Activated CD8-positive, alpha-beta memory T cell treated with anti-CD3 and anti-CD28 coated beads, Interleukin-2, amount 50 U/mL, for 48 hours (primary cell): ENCODE results near the gene TNIP2.

Experiments
- DNase-seq: peaks from one replicate; pipeline ENCODE4 v3.0.0-alpha.2; 2020

Gene TNIP2

DNA sequence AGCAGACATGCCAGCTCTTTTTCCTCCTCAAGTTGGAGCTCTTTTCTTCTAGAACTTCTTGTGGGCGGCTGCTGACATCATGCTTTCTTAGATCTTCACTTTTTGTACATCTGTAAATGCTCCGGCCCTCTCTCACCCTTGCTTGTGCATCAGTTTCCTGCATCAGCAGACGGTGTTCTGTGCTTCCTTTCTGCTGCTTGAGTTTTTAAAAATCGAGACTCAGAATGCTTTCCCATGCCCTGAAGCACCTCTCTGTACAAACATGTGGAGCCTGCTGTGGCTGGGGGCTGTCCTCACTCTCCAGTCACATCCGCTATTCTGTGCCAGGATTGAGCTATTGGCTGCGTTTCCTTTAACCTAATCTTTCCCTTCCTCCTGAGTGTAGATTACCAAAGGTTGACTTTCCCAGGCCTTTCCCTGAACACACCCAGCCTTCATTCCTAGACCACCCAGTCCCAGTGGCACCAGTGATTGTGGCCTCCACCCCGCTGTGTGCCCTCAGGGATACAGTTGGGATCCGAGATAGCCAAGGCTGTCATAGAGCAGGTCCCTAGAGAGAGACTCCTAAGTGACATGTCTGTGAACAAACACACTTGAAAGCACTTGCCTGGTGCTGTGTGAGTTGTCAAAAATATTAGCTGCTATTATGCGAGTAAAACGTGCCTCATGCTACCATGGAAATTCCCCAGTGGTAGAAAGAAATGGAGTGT lies 41.9 kb downstream of the TNIP2 start:
- no peak for DNase-seq

DNA sequence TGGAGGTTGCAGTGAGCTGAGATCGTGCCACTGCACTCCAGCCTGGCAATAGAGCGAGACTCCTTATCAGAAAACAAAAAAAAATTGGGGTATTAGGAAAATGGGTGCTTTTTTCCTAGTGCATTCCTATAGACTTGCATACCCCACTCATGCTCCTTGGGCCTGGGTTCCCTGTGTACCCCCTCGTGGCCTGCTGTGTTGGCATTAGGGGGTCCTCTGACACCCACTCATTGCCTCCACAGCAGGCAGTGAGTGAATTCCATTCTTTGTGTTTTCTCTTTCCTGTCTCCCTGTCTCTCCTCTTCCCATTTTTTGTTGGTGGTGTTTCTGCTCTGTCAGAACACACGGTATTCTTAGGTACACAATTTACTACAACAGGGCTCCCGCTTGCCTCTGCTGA lies 42.8 kb downstream of the TNIP2 start:
- DNase-seq: no peak

GRCh38 chr4:2712261-2712842 lies 43.8 kb downstream of the TNIP2 start:
- no peak for DNase-seq

- no peak for DNase-seq
These were observed 53.4 kb downstream of the TNIP2 start for GRCh38 chr4:2702770-2703169.

DNA sequence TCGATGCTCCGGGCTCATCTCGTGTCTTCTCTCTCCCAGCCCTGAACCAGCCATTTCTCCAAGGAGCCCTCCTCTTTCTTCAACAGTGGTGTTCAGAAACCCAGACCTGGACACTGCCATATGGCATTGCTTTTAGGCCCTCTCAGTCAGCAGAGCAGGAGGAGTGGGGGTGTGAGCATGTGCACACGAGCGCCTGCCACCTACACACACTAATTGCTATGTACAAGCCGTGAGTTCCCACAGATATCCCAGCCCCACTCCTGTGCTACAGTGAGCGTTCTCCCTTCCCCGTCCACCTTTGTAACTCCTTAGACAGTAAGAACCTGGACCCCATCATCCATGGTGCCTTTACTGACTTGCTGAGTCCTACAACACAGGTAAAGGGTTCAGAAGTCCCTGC lies 53.8 kb downstream of the TNIP2 start:
- no peak for DNase-seq

DNA sequence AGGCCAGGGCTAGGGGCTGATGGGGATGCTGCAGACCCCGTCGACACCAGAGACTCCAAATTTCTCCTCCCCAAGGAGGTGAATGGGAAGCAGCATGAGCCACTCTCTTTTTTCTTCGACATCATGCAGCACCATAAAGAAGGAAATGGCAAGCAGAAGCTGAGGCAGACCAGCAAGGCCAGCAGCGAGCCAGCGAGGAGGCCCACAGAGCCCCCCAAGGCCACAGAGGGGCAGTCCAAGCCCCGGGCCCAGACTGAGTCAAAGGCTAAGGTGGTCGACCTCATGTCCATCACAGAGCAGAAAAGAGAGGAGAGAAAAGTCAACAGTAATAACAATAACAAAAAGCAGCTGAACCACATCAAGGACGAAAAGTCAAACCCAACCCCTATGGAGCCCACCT lies 56.1 kb downstream of the TNIP2 start:
- no peak for DNase-seq

DNA sequence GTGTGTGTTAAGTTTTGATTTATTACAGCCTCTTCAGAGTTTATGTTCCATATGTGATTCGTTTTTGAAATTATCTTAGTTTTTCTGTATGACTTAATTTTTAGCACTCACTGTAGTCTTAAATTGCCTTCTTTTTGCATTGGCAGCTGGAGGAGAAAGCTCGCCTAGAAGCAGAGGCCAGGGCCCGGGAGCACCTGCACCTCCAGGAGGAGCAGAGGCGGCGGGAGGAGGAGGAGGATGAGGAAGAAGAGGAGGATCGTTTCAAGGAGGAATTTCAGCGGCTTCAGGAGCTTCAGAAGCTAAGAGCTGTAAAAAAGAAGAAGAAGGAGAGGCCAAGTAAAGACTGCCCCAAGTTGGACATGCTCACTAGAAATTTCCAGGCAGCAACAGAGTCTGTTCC lies 56.6 kb downstream of the TNIP2 start:
- DNase-seq: no peak

DNA sequence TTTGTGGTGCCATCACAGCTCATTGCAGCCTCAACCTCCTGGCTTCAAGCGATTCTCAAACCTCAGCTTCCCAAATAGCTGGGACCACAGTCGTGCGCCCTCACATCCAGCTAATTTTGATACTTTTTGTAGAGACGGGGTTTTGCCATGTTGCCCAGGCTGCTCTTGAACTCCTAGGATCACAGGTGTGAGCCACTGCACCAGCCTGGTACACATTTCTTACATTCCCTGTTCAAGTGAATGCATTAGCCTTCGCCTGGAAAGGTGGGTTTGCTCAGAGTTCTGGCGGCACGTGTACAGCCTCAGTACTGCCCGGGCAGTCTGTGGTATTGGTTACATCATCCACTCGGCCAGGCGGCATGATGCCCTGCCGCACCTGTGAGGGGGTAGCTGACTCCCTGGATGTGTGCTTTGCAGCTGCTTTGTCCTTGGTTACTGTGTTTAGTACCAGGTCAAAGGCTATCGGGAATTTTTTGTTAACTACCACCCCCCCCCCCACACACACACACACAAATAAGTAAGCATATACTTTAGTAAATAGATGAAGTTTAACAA lies 57.1 kb downstream of the TNIP2 start:
- no peak for DNase-seq

DNA sequence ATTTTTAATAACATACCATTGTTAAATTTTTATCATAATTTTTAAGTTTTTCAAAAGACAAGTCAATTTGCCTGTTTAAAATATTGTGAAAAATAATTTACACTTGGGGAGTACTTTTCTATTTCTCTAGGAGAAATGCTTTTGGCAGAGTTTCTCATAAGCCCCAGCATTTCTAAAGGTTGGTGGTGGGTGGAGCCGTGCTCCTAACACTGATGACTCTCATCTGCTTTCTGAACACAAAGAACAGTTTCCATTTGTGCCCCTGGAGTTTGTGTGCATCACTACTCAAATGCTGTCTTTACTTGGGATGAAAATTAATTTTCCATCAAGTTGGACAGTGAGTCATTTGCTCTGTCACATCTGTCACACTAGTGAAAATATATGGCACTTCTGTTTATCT lies 57.6 kb downstream of the TNIP2 start:
- no peak for DNase-seq

GRCh38 chr4:2697995-2698414 lies 58.1 kb downstream of the TNIP2 start:
- DNase-seq: no peak

- no peak for DNase-seq
These were observed 59.7 kb downstream of the TNIP2 start for GRCh38 chr4:2696423-2696822.

- DNase-seq: no peak
These were observed 60.6 kb downstream of the TNIP2 start for GRCh38 chr4:2695346-2696060.

GRCh38 chr4:2694691-2695090 lies 61.4 kb downstream of the TNIP2 start:
- no peak for DNase-seq

DNA sequence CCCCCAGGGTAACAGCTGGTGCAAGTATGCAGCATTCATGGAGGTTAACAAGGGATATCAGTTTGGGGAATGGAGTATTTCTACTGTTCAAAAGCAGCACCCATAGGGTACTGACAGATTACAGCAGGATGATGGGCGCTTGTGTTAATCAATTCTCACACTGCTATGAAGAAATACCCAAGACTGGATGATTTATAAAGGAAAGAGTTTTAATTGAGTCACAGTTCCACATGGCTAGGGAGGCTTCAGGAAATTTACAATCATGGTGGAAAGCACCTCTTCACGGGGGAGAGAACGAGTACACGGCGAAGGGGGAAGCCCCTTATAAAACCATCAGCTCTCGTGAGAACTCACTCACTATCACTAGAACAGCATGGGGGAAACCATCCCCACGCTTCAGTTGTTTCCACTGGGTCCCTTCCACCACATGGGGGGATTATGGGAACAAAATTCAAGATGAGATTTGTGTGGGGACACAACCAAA lies 64.1 kb downstream of the TNIP2 start:
- DNase-seq: no peak
